HepG2 (cell line): Measurements from ENCODE around the gene PSMD12. TPM values are rescaled to one million over a fixed set of nuclear protein-coding genes. Genes with fewer than 3 reads are reported as not detected.

ENCODE experiments used
- CBX5 ChIP-seq: sonication (generic); formaldehyde crosslinking; IDR thresholded peaks from 2 replicates; pipeline ENCODE4 v1.4.0; 2020; ENCODE audit warnings: missing genetic modification reagents, borderline replicate concordance
- DNMT1 ChIP-seq: sonication (generic); formaldehyde crosslinking; IDR thresholded peaks from 2 replicates; pipeline ENCODE4 v1.5.1; 2020; ENCODE audit warnings: mild to moderate bottlenecking, missing genetic modification reagents
- GATAD2A ChIP-seq: IDR thresholded peaks from 2 replicates; pipeline ENCODE4 v1.6.1; 2016
- NR2F1 ChIP-seq, 2 experiments: fragments of 450-650 bp in 1 of 2; formaldehyde crosslinking in 1 of 2; IDR thresholded peaks; 2 replicates each; pipeline versions ENCODE4 v1.5.0 to v1.6.1; 2016 to 2020; ENCODE audit warnings: mild to moderate bottlenecking in 1 of 2, missing compliant biosample characterization in 1 of 2, missing genetic modification reagents in 1 of 2, moderate library complexity in 1 of 2
- PITX1 ChIP-seq: sonication (generic); formaldehyde crosslinking; IDR thresholded peaks from 2 replicates; pipeline ENCODE4 v1.5.1; 2020; ENCODE audit warnings: mild to moderate bottlenecking, missing genetic modification reagents
- SALL1 ChIP-seq: sonication (generic); formaldehyde crosslinking; IDR thresholded peaks from 2 replicates; pipeline ENCODE4 v1.8.0; 2022; ENCODE audit warnings: mild to moderate bottlenecking, missing genetic modification reagents
- YEATS2 ChIP-seq: sonication (generic); formaldehyde crosslinking; IDR thresholded peaks from 2 replicates; pipeline ENCODE4 v1.4.0; 2020; ENCODE audit warnings: missing genetic modification reagents, borderline replicate concordance
- ZNF333 ChIP-seq: sonication (generic); formaldehyde crosslinking; IDR thresholded peaks from 2 replicates; pipeline ENCODE4 v1.4.0; 2020; ENCODE audit warnings: mild to moderate bottlenecking, missing genetic modification reagents, borderline replicate concordance
- ZNF674 ChIP-seq: sonication (generic); formaldehyde crosslinking; IDR thresholded peaks from 2 replicates; pipeline ENCODE4 v1.5.0; 2020; ENCODE audit warnings: low read depth, mild to moderate bottlenecking, missing genetic modification reagents
- ZNF703 ChIP-seq: sonication (generic); formaldehyde crosslinking; IDR thresholded peaks from 2 replicates; pipeline ENCODE4 v1.5.1; 2020; ENCODE audit warnings: missing genetic modification reagents, mild to moderate bottlenecking, moderate library complexity, borderline replicate concordance
- ZNF839 ChIP-seq: sonication (generic); formaldehyde crosslinking; IDR thresholded peaks from 2 replicates; pipeline ENCODE4 v1.4.0; 2020; ENCODE audit warnings: missing genetic modification reagents, mild to moderate bottlenecking, borderline replicate concordance
- ZSCAN25 ChIP-seq: sonication (generic); formaldehyde crosslinking; IDR thresholded peaks from 2 replicates; pipeline ENCODE4 v1.8.0; 2022; ENCODE audit warnings: mild to moderate bottlenecking, missing genetic modification reagents
- polyA plus RNA-seq, 8 experiments: library from polyadenylated mRNA; depleted of rRNA in 3 of 8; stranded (reverse) in 7 of 8; unstranded in 1 of 8; fragments of >200 nt; fragmentation: Illumina TruSeq in 4 of 8; extraction: Trizol in 4 of 8; gene quantifications; 2 replicates each; pipeline versions ENCODE4 v1.2.1 to v1.2.3, GENCODE V29; 2011 to 2016; ENCODE audit warnings: low read depth in 4 of 8, missing spikeins in 1 of 8, mixed read lengths in 1 of 8; ENCODE audit not compliant: insufficient read depth in 1 of 8
- total RNA-seq, 5 experiments: library from RNA; depleted of rRNA; stranded (reverse); fragments of >200 nt; fragmentation: Illumina TruSeq; extraction: Trizol; gene quantifications; 2 replicates each; pipeline ENCODE4 v1.2.3, GENCODE V29; 2016; ENCODE audit warnings: low read depth in 1 of 5
- TF ChIP-seq, protein P1 (sequence below): sonication (generic); formaldehyde crosslinking; conservative IDR thresholded peaks from 2 replicates; pipeline ENCODE4 v1.4.0; 2020; ENCODE audit warnings: missing genetic modification reagents
- TF ChIP-seq, protein P2 (sequence below): IDR thresholded peaks from 2 replicates; pipeline ENCODE4 v1.6.1; 2012; ENCODE audit warnings: low read depth, low read length, improper control_type of control experiment
- TF ChIP-seq, protein P3 (sequence below): IDR thresholded peaks from 2 replicates; pipeline ENCODE4 v1.6.1; 2016; ENCODE audit warnings: low read depth, control low read depth
- TF ChIP-seq, protein P4 (sequence below): sonication (generic); formaldehyde crosslinking; IDR thresholded peaks from 2 replicates; pipeline ENCODE4 v1.4.0; 2020; ENCODE audit warnings: low read depth, missing genetic modification reagents
- TF ChIP-seq, protein P5 (sequence below): sonication (generic); formaldehyde crosslinking; IDR thresholded peaks from 2 replicates; pipeline ENCODE4 v1.5.1; 2020; ENCODE audit warnings: mild to moderate bottlenecking, missing genetic modification reagents, moderate library complexity

The PSMD12 gene
- total and polyA plus RNA-seq, 2 of the 13 experiments (the other 11 are each of a cell fraction or from before 2014, with no cell fraction given): 27.4 to 71.7 TPM

DNA sequence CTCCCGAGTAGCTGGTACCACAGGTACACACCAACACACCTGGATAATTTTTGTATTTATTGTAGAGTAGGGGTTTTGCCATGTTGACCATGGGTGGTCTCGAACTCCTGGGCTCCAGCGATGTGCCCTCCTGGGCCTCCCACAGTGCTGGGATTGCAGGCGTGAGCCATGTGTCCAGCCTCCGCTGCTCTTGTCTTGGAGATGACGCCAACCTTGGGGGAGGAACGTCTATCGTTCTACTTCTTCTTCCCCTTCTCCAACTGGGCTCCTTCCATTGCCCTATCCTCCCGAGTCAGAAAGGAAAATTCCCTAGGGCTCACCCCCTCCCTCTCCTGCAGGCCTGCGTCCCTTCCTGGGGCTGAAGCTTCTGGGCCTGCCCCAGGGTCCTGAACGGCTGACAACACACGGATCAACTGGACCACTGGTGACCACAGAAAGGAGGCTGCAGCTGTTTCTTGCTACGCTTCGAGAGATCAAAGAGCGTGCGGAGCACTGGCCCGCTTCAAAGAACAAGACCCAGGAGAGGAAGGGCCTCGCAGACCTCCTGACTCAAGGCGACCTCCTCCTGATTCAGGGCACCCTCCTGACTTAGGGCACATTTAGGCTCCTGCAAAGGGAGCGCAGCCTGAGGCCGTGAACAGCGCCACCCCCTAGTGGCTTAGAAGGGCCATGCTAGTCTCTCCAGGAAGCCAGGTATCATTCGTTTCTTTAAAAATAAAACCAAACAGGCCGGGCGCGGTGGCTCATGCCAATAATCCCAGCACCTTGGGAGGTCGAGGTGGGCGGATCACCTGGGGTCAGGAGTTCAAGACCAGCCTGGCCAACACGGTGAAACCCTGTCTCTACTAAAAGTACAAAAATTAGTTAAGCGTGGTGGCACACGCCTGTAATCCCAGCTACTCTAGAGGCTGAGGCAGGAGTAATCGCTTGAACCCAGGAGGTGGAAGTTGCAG lies 72.8 kb downstream of the PSMD12 start (continued):
- TF ChIP-seq ZNF703 (no peak), PITX1 (peak; percentile 84), ZSCAN25 (no peak), YEATS2 (CRISPR knock-in tag) (0 out of 2 replicates have a peak, but pooled peaks have one; percentile 22), NR2F1 (CRISPR knock-in tag; IDR thresholded peaks at IDR 0.05) (no peak), ZNF839 (no peak; the same call in 1 of the 2 replicates), DNMT1 (CRISPR knock-in tag) (no peak), GATAD2A (CRISPR knock-in tag) (peak; percentile 59), SALL1 (peak; percentile 76), ZNF333 (peak; percentile 32; the same call in 1 of the 2 replicates), ZNF674 (CRISPR knock-in tag) (no peak), CBX5 (CRISPR knock-in tag) (peak; percentile 20; the same call in 1 of the 2 replicates)
- TF ChIP-seq, protein P1, sequence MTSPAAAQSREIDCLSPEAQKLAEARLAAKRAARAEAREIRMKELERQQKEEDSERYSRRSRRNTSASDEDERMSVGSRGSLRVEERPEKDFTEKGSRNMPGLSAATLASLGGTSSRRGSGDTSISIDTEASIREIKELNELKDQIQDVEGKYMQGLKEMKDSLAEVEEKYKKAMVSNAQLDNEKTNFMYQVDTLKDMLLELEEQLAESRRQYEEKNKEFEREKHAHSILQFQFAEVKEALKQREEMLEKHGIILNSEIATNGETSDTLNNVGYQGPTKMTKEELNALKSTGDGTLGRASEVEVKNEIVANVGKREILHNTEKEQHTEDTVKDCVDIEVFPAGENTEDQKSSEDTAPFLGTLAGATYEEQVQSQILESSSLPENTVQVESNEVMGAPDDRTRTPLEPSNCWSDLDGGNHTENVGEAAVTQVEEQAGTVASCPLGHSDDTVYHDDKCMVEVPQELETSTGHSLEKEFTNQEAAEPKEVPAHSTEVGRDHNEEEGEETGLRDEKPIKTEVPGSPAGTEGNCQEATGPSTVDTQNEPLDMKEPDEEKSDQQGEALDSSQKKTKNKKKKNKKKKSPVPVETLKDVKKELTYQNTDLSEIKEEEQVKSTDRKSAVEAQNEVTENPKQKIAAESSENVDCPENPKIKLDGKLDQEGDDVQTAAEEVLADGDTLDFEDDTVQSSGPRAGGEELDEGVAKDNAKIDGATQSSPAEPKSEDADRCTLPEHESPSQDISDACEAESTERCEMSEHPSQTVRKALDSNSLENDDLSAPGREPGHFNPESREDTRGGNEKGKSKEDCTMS: no peak
- TF ChIP-seq, protein P2, sequence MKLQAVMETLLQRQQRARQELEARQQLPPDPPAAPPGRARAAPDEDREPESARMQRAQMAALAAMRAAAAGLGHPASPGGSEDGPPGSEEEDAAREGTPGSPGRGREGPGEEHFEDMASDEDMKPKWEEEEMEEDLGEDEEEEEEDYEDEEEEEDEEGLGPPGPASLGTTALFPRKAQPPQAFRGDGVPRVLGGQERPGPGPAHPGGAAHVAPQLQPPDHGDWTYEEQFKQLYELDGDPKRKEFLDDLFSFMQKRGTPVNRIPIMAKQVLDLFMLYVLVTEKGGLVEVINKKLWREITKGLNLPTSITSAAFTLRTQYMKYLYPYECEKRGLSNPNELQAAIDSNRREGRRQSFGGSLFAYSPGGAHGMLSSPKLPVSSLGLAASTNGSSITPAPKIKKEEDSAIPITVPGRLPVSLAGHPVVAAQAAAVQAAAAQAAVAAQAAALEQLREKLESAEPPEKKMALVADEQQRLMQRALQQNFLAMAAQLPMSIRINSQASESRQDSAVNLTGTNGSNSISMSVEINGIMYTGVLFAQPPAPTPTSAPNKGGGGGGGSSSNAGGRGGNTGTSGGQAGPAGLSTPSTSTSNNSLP: 0 out of 2 replicates have a peak, but pooled peaks have one; percentile 62
- TF ChIP-seq, protein P3, sequence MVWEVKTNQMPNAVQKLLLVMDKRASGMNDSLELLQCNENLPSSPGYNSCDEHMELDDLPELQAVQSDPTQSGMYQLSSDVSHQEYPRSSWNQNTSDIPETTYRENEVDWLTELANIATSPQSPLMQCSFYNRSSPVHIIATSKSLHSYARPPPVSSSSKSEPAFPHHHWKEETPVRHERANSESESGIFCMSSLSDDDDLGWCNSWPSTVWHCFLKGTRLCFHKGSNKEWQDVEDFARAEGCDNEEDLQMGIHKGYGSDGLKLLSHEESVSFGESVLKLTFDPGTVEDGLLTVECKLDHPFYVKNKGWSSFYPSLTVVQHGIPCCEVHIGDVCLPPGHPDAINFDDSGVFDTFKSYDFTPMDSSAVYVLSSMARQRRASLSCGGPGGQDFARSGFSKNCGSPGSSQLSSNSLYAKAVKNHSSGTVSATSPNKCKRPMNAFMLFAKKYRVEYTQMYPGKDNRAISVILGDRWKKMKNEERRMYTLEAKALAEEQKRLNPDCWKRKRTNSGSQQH (CRISPR knock-in tag): no peak
- TF ChIP-seq, protein P4, sequence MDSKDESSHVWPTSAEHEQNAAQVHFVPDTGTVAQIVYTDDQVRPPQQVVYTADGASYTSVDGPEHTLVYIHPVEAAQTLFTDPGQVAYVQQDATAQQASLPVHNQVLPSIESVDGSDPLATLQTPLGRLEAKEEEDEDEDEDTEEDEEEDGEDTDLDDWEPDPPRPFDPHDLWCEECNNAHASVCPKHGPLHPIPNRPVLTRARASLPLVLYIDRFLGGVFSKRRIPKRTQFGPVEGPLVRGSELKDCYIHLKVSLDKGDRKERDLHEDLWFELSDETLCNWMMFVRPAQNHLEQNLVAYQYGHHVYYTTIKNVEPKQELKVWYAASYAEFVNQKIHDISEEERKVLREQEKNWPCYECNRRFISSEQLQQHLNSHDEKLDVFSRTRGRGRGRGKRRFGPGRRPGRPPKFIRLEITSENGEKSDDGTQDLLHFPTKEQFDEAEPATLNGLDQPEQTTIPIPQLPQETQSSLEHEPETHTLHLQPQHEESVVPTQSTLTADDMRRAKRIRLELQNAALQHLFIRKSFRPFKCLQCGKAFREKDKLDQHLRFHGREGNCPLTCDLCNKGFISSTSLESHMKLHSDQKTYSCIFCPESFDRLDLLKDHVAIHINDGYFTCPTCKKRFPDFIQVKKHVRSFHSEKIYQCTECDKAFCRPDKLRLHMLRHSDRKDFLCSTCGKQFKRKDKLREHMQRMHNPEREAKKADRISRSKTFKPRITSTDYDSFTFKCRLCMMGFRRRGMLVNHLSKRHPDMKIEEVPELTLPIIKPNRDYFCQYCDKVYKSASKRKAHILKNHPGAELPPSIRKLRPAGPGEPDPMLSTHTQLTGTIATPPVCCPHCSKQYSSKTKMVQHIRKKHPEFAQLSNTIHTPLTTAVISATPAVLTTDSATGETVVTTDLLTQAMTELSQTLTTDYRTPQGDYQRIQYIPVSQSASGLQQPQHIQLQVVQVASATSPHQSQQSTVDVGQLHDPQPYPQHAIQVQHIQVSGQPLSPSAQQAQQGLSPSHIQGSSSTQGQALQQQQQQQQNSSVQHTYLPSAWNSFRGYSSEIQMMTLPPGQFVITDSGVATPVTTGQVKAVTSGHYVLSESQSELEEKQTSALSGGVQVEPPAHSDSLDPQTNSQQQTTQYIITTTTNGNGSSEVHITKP (CRISPR knock-in tag): no peak
- TF ChIP-seq, protein P5, sequence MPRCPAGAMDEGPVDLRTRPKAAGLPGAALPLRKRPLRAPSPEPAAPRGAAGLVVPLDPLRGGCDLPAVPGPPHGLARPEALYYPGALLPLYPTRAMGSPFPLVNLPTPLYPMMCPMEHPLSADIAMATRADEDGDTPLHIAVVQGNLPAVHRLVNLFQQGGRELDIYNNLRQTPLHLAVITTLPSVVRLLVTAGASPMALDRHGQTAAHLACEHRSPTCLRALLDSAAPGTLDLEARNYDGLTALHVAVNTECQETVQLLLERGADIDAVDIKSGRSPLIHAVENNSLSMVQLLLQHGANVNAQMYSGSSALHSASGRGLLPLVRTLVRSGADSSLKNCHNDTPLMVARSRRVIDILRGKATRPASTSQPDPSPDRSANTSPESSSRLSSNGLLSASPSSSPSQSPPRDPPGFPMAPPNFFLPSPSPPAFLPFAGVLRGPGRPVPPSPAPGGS (CRISPR knock-in tag): no peak
